GM23338 (cell line): ENCODE results near the gene IMPDH1. TPM values are rescaled to one million over a fixed set of nuclear protein-coding genes. Genes with fewer than 3 reads are reported as not detected.

Experiments
- ATAC-seq: fragments of 200-7000 bp; cut with Tn5 transposase; 3 replicates; pipeline ENCODE4 v1.9.1; 2020
- DNase-seq: peaks from one replicate; pipeline ENCODE4 v3.0.0-alpha.2; 2015; ENCODE audit warnings: low spot score
- H2AFZ ChIP-seq: fragments of 200-600 bp; sonication (generic); 2 replicates; pipeline ENCODE4 v1.8.0; 2016; ENCODE audit warnings: antibody characterized with exemption, mild to moderate bottlenecking, moderate library complexity
- H3F3A ChIP-seq: fragments of 200-600 bp; sonication (generic); replicated peaks from 2 replicates; pipeline ENCODE4 v1.8.0; 2017; ENCODE audit warnings: antibody characterized with exemption, mixed run types, low read depth
- H3K27ac ChIP-seq: fragments of 200-600 bp; sonication (generic); 2 replicates; pipeline ENCODE4 v1.6.1; 2016; ENCODE audit warnings: low read depth
- H3K27me3 ChIP-seq: fragments of 200-600 bp; sonication (generic); 2 replicates; pipeline ENCODE4 v1.8.0; 2016; ENCODE audit warnings: mild to moderate bottlenecking, mixed run types, moderate library complexity; ENCODE audit not compliant: insufficient read depth
- H3K36me3 ChIP-seq: fragments of 200-600 bp; sonication (generic); 2 replicates; pipeline ENCODE4 v1.8.0; 2016; ENCODE audit warnings: mild to moderate bottlenecking; ENCODE audit not compliant: insufficient read depth
- H3K4me1 ChIP-seq: fragments of 200-600 bp; sonication (generic); 2 replicates; pipeline ENCODE4 v1.8.0; 2016; ENCODE audit warnings: mild to moderate bottlenecking, moderate library complexity; ENCODE audit not compliant: insufficient read depth
- H3K4me2 ChIP-seq: fragments of 200-600 bp; sonication (generic); 2 replicates; pipeline ENCODE4 v1.7.1; 2017; ENCODE audit warnings: mixed run types
- H3K4me3 ChIP-seq: fragments of 200-600 bp; sonication (generic); 2 replicates; pipeline ENCODE4 v1.6.1; 2016; ENCODE audit warnings: mixed run types
- H3K79me2 ChIP-seq: fragments of 200-600 bp; sonication (generic); replicated peaks from 2 replicates; pipeline ENCODE4 v1.8.0; 2017; ENCODE audit warnings: mild to moderate bottlenecking; ENCODE audit not compliant: insufficient read depth
- H3K9me2 ChIP-seq: fragments of 200-600 bp; sonication (generic); 2 replicates; pipeline ENCODE4 v1.8.0; 2017; ENCODE audit not compliant: insufficient read depth
- H4K20me1 ChIP-seq: fragments of 200-600 bp; sonication (generic); replicated peaks from 2 replicates; pipeline ENCODE4 v1.8.0; 2017; ENCODE audit warnings: mild to moderate bottlenecking; ENCODE audit not compliant: insufficient read depth
- H3K27ac Mint-ChIP-seq: 2 replicates; pipeline ENCODE4 v1.8.0; 2020; ENCODE audit warnings: inconsistent platforms, mild to moderate bottlenecking, moderate library complexity, mixed read lengths
- H3K27me3 Mint-ChIP-seq: 3 replicates; pipeline ENCODE4 v1.8.0; 2022; ENCODE audit warnings: low read depth, mild to moderate bottlenecking, moderate library complexity, mixed read lengths, inconsistent platforms; ENCODE audit not compliant: insufficient read depth, poor library complexity
- H3K36me3 Mint-ChIP-seq: 3 replicates; pipeline ENCODE4 v1.8.0; 2021; ENCODE audit warnings: low read depth, mild to moderate bottlenecking, inconsistent platforms, moderate library complexity, mixed read lengths
- H3K4me1 Mint-ChIP-seq: 3 replicates; pipeline ENCODE4 v1.8.0; 2020; ENCODE audit warnings: mild to moderate bottlenecking, inconsistent platforms, mixed read lengths
- H3K4me3 Mint-ChIP-seq: 3 replicates; pipeline ENCODE4 v1.8.0; 2021; ENCODE audit warnings: moderate library complexity, mild to moderate bottlenecking, inconsistent platforms, mixed read lengths
- H3K9me3 Mint-ChIP-seq: 3 replicates; pipeline ENCODE4 v1.8.0; 2020; ENCODE audit warnings: moderate library complexity, mild to moderate bottlenecking, inconsistent platforms, mixed read lengths
- NANOG ChIP-seq: IDR thresholded peaks from 2 replicates; pipeline ENCODE4 v1.6.1; 2016; ENCODE audit warnings: antibody characterized with exemption, borderline replicate concordance
- ZNF114 ChIP-seq: fragments of 250-450 bp; sonication (Bioruptor Pico); IDR thresholded peaks from 2 replicates; pipeline ENCODE4 v1.5.0; 2020; ENCODE audit warnings: mild to moderate bottlenecking, moderate library complexity
- ZNF331 ChIP-seq: fragments of 250-450 bp; sonication (Bioruptor Pico); IDR thresholded peaks from 2 replicates; pipeline ENCODE4 v1.5.0; 2020; ENCODE audit warnings: low read depth, mild to moderate bottlenecking, moderate library complexity
- polyA plus RNA-seq: library from polyadenylated mRNA; unstranded; fragments of >200 nt; fragmentation: Nextera tagmentation; extraction: Ambion mirVana; gene quantifications from 2 replicates; pipeline ENCODE4 v1.2.1, GENCODE V29; 2016
- total RNA-seq: library from RNA; depleted of rRNA; stranded (reverse); fragments of >200 nt; shearing (Covaris generic); gene quantifications from 2 replicates; pipeline ENCODE4 v1.2.3, GENCODE V29; 2014
- TF ChIP-seq, protein P1 (sequence below): fragments of 250-450 bp; sonication (Bioruptor Pico); IDR thresholded peaks from 2 replicates; pipeline ENCODE4 v1.5.0; 2020; ENCODE audit warnings: mild to moderate bottlenecking, moderate library complexity
- TF ChIP-seq, protein P2 (sequence below): IDR thresholded peaks from 2 replicates; pipeline ENCODE4 v1.6.1; 2016; ENCODE audit warnings: antibody characterized with exemption
- TF ChIP-seq, protein P3 (sequence below), 2 experiments: fragments of 200-600 bp in 1 of 2; sonication (generic) in 1 of 2; conservative IDR thresholded peaks; 2 replicates each; pipeline versions ENCODE4 v1.5.1 to v1.6.1; 2016 to 2017; ENCODE audit warnings: antibody characterized with exemption in 2 of 2, low read depth in 2 of 2, mild to moderate bottlenecking in 2 of 2, moderate library complexity in 1 of 2

The IMPDH1 gene
- total and polyA plus RNA-seq, 2 experiments from 2014 or later = 16.4 to 48.3 TPM

DNA sequence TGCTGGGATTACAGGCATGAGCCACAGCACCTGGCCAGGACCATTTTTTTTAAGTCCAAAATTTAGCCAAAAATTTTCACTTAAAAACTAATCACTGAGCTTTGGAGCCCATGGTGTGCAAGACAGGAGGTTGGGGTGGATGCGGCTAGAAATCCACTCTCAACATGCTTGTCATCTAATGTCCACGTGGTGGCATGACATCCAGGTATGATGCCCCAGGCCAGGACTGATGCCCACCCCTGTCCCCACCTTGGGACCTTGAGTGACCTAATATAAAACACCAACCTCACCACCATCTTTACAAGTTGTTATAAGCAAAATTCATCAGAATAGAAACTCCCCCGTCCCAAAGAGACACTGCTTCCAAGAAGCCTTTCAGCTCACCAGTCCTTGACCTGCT, 20.4 kb upstream of the IMPDH1 start:
- peaks cover 18% of the 10 kb centered on the region for H3K4me1 Mint-ChIP-seq
- DNase-seq = no peak
- H3K27me3 ChIP-seq = no peaks in the 10 kb centered on the region
- no peaks in the 10 kb centered on the region for H3K36me3 Mint-ChIP-seq
- H3K79me2 ChIP-seq = no peaks in the 10 kb centered on the region
- H3K4me3 ChIP-seq = no peak overlapping the region
- peaks cover 12% of the 10 kb centered on the region; the same call in 1 of the 2 replicates for H3K4me1 ChIP-seq
- H3K27ac ChIP-seq = no peak overlapping the region
- no peaks in the 10 kb centered on the region for H3K36me3 ChIP-seq
- ATAC-seq = no peak
- H3K9me3 Mint-ChIP-seq = no peaks in the 10 kb centered on the region
- H3F3A ChIP-seq = no peaks in the 10 kb centered on the region
- H3K4me3 Mint-ChIP-seq = no peak overlapping the region
- no peak overlapping the region for H3K27ac Mint-ChIP-seq
- H4K20me1 ChIP-seq = no peaks in the 10 kb centered on the region
- peaks cover 3% of the 10 kb centered on the region for H3K27me3 Mint-ChIP-seq
- H3K9me2 ChIP-seq = no peaks in the 10 kb centered on the region
- no peak overlapping the region for H2AFZ ChIP-seq
- H3K4me2 ChIP-seq = no peak overlapping the region
- TF ChIP-seq, protein P1, sequence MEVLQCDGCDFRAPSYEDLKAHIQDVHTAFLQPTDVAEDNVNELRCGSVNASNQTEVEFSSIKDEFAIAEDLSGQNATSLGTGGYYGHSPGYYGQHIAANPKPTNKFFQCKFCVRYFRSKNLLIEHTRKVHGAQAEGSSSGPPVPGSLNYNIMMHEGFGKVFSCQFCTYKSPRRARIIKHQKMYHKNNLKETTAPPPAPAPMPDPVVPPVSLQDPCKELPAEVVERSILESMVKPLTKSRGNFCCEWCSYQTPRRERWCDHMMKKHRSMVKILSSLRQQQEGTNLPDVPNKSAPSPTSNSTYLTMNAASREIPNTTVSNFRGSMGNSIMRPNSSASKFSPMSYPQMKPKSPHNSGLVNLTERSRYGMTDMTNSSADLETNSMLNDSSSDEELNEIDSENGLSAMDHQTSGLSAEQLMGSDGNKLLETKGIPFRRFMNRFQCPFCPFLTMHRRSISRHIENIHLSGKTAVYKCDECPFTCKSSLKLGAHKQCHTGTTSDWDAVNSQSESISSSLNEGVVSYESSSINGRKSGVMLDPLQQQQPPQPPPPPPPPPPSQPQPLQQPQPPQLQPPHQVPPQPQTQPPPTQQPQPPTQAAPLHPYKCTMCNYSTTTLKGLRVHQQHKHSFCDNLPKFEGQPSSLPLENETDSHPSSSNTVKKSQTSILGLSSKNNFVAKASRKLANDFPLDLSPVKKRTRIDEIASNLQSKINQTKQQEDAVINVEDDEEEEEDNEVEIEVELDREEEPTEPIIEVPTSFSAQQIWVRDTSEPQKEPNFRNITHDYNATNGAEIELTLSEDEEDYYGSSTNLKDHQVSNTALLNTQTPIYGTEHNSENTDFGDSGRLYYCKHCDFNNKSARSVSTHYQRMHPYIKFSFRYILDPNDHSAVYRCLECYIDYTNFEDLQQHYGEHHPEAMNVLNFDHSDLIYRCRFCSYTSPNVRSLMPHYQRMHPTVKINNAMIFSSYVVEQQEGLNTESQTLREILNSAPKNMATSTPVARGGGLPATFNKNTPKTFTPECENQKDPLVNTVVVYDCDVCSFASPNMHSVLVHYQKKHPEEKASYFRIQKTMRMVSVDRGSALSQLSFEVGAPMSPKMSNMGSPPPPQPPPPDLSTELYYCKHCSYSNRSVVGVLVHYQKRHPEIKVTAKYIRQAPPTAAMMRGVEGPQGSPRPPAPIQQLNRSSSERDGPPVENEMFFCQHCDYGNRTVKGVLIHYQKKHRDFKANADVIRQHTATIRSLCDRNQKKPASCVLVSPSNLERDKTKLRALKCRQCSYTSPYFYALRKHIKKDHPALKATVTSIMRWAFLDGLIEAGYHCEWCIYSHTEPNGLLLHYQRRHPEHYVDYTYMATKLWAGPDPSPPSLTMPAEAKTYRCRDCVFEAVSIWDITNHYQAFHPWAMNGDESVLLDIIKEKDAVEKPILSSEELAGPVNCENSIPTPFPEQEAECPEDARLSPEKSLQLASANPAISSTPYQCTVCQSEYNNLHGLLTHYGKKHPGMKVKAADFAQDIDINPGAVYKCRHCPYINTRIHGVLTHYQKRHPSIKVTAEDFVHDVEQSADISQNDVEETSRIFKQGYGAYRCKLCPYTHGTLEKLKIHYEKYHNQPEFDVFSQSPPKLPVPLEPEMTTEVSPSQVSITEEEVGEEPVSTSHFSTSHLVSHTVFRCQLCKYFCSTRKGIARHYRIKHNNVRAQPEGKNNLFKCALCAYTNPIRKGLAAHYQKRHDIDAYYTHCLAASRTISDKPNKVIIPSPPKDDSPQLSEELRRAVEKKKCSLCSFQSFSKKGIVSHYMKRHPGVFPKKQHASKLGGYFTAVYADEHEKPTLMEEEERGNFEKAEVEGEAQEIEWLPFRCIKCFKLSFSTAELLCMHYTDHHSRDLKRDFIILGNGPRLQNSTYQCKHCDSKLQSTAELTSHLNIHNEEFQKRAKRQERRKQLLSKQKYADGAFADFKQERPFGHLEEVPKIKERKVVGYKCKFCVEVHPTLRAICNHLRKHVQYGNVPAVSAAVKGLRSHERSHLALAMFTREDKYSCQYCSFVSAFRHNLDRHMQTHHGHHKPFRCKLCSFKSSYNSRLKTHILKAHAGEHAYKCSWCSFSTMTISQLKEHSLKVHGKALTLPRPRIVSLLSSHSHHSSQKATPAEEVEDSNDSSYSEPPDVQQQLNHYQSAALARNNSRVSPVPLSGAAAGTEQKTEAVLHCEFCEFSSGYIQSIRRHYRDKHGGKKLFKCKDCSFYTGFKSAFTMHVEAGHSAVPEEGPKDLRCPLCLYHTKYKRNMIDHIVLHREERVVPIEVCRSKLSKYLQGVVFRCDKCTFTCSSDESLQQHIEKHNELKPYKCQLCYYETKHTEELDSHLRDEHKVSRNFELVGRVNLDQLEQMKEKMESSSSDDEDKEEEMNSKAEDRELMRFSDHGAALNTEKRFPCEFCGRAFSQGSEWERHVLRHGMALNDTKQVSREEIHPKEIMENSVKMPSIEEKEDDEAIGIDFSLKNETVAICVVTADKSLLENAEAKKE (CRISPR knock-in tag) = no peak
- TF ChIP-seq, protein P2, sequence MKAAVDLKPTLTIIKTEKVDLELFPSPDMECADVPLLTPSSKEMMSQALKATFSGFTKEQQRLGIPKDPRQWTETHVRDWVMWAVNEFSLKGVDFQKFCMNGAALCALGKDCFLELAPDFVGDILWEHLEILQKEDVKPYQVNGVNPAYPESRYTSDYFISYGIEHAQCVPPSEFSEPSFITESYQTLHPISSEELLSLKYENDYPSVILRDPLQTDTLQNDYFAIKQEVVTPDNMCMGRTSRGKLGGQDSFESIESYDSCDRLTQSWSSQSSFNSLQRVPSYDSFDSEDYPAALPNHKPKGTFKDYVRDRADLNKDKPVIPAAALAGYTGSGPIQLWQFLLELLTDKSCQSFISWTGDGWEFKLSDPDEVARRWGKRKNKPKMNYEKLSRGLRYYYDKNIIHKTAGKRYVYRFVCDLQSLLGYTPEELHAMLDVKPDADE = no peak
- no peak for TF ChIP-seq NANOG
- TF ChIP-seq ZNF331 = no peak
- TF ChIP-seq ZNF114 (CRISPR knock-in tag) = no peak
- TF ChIP-seq, protein P3, sequence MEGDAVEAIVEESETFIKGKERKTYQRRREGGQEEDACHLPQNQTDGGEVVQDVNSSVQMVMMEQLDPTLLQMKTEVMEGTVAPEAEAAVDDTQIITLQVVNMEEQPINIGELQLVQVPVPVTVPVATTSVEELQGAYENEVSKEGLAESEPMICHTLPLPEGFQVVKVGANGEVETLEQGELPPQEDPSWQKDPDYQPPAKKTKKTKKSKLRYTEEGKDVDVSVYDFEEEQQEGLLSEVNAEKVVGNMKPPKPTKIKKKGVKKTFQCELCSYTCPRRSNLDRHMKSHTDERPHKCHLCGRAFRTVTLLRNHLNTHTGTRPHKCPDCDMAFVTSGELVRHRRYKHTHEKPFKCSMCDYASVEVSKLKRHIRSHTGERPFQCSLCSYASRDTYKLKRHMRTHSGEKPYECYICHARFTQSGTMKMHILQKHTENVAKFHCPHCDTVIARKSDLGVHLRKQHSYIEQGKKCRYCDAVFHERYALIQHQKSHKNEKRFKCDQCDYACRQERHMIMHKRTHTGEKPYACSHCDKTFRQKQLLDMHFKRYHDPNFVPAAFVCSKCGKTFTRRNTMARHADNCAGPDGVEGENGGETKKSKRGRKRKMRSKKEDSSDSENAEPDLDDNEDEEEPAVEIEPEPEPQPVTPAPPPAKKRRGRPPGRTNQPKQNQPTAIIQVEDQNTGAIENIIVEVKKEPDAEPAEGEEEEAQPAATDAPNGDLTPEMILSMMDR (conservative IDR thresholded peaks at IDR 0.05; ENCODE audit: low read depth in 2 of 2) = peak in 1 of 2 experiments; percentile 42; a peak in 2 of 4 replicates
